K562 (cell line): ENCODE measurements around the gene KMT2A. TPM values are rescaled to one million over a fixed set of nuclear protein-coding genes. Genes with fewer than 3 reads are reported as not detected.

ENCODE experiments used
- BCL6 ChIP-seq: fragments of 250-450 bp; sonication (Bioruptor Pico); IDR thresholded peaks from 2 replicates; pipeline ENCODE4 v1.4.0; 2020
- CHD2 ChIP-seq: IDR thresholded peaks from 2 replicates; pipeline ENCODE4 v1.6.1; 2011; ENCODE audit warnings: low read depth, low read length
- CSDE1 ChIP-seq, 2 experiments: fragments of 450-650 bp; IDR thresholded peaks; 2 replicates each; pipeline ENCODE4 v1.6.1; 2016; ENCODE audit warnings: mild to moderate bottlenecking in 1 of 2
- E4F1 ChIP-seq: fragments of 250-450 bp; sonication (Bioruptor Pico); IDR thresholded peaks from 2 replicates; pipeline ENCODE4 v1.5.0; 2021; ENCODE audit warnings: mild to moderate bottlenecking, borderline replicate concordance
- EP400 ChIP-seq: fragments of 450-650 bp; IDR thresholded peaks from 2 replicates; pipeline ENCODE4 v1.6.1; 2017; ENCODE audit warnings: antibody characterized with exemption, mild to moderate bottlenecking, moderate library complexity
- KLF10 ChIP-seq: fragments of 250-450 bp; sonication (Bioruptor Pico); IDR thresholded peaks from 2 replicates; pipeline ENCODE4 v1.6.1; 2021; ENCODE audit warnings: matching md5 sums
- LARP7 ChIP-seq: fragments of 450-650 bp; IDR thresholded peaks from 2 replicates; pipeline ENCODE4 v1.6.1; 2016
- NKRF ChIP-seq: fragments of 450-650 bp; IDR thresholded peaks from 2 replicates; pipeline ENCODE4 v1.6.1; 2016; ENCODE audit warnings: borderline replicate concordance
- RFX7 ChIP-seq: fragments of 250-450 bp; sonication (Bioruptor Pico); IDR thresholded peaks from 2 replicates; pipeline ENCODE4 v1.5.1; 2021; ENCODE audit warnings: mild to moderate bottlenecking
- SIN3B ChIP-seq: fragments of 450-650 bp; IDR thresholded peaks from 2 replicates; pipeline ENCODE4 v1.6.1; 2017; ENCODE audit warnings: low read depth, mild to moderate bottlenecking, moderate library complexity
- SMARCE1 ChIP-seq: fragments of 450-650 bp; IDR thresholded peaks from 2 replicates; pipeline ENCODE4 v1.7.1; 2016; ENCODE audit warnings: mild to moderate bottlenecking
- WHSC1 ChIP-seq: IDR thresholded peaks from one replicate; pipeline ENCODE4 v1.6.1; 2012; ENCODE audit warnings: low read length, control low read depth, inconsistent platforms
- YBX1 ChIP-seq: fragments of 450-650 bp; IDR thresholded peaks from 2 replicates; pipeline ENCODE4 v1.7.1; 2016; ENCODE audit warnings: mild to moderate bottlenecking
- ZBTB9 ChIP-seq: fragments of 450-650 bp; formaldehyde crosslinking; IDR thresholded peaks from 2 replicates; pipeline ENCODE4 v1.4.0; 2020; ENCODE audit warnings: mild to moderate bottlenecking, moderate library complexity
- polyA plus RNA-seq, 8 experiments: library from polyadenylated mRNA; depleted of rRNA in 4 of 8; stranded (reverse) in 5 of 8; unstranded in 3 of 8; fragments of >200 nt; fragmentation: Nextera tagmentation in 2 of 8; fragmentation: Illumina TruSeq in 1 of 8; extraction: Ambion mirVana in 2 of 8; extraction: Trizol in 1 of 8; gene quantifications; 2 replicates each; pipeline versions ENCODE4 v1.2.1 to v1.2.3, GENCODE V29; 2011 to 2014; ENCODE audit warnings: inconsistent platforms in 1 of 8, missing spikeins in 1 of 8
- total RNA-seq, 7 experiments: library from RNA; depleted of rRNA in 6 of 7; stranded (reverse); fragments of >200 nt in 6 of 7; fragmentation: Illumina TruSeq in 2 of 7; extraction: Trizol in 2 of 7; gene quantifications; 2 replicates each; pipeline versions ENCODE4 v1.2.1 to v1.2.3, GENCODE V29; 2011 to 2021; ENCODE audit warnings: low replicate concordance in 1 of 7
- TF ChIP-seq, protein P1 (sequence below): fragments of 200-800 bp; sonication (Bioruptor generic); IDR thresholded peaks from 2 replicates; pipeline ENCODE4 v1.6.1; 2016; ENCODE audit warnings: missing genetic modification characterization, missing compliant biosample characterization
- TF ChIP-seq, protein P2 (sequence below): IDR thresholded peaks from 2 replicates; pipeline ENCODE4 v1.6.1; 2011; ENCODE audit warnings: borderline replicate concordance, low read depth, mild to moderate bottlenecking, moderate library complexity, low read length; ENCODE audit not compliant: insufficient read depth, poor library complexity, severe bottlenecking

Gene KMT2A
- total and polyA plus RNA-seq, 9 of the 15 experiments (the other 6 are each of a cell fraction or from before 2014, with no cell fraction given), result 9.6 to 59.9 (median 32.6) TPM

GRCh38 chr11:118401151-118401879 lies 35.0 kb upstream of the KMT2A start, which contains the start of gene ATP5MG (continued):
- TF ChIP-seq E4F1 (CRISPR knock-in tag) (no peak), BCL6 (no peak), LARP7 (no peak), ZBTB9 (CRISPR knock-in tag) (no peak), WHSC1 (no peak), RFX7 (CRISPR knock-in tag) (no peak), EP400 (peak; percentile 89), NKRF (peak; percentile 88), SMARCE1 (no peak), KLF10 (CRISPR knock-in tag) (no peak), YBX1 (no peak), CHD2 (no peak), CSDE1 (IDR thresholded peaks at IDR 0.05) (no peak), SIN3B (peak; percentile 70; the same call in 1 of the 2 replicates)
- TF ChIP-seq, protein P1, sequence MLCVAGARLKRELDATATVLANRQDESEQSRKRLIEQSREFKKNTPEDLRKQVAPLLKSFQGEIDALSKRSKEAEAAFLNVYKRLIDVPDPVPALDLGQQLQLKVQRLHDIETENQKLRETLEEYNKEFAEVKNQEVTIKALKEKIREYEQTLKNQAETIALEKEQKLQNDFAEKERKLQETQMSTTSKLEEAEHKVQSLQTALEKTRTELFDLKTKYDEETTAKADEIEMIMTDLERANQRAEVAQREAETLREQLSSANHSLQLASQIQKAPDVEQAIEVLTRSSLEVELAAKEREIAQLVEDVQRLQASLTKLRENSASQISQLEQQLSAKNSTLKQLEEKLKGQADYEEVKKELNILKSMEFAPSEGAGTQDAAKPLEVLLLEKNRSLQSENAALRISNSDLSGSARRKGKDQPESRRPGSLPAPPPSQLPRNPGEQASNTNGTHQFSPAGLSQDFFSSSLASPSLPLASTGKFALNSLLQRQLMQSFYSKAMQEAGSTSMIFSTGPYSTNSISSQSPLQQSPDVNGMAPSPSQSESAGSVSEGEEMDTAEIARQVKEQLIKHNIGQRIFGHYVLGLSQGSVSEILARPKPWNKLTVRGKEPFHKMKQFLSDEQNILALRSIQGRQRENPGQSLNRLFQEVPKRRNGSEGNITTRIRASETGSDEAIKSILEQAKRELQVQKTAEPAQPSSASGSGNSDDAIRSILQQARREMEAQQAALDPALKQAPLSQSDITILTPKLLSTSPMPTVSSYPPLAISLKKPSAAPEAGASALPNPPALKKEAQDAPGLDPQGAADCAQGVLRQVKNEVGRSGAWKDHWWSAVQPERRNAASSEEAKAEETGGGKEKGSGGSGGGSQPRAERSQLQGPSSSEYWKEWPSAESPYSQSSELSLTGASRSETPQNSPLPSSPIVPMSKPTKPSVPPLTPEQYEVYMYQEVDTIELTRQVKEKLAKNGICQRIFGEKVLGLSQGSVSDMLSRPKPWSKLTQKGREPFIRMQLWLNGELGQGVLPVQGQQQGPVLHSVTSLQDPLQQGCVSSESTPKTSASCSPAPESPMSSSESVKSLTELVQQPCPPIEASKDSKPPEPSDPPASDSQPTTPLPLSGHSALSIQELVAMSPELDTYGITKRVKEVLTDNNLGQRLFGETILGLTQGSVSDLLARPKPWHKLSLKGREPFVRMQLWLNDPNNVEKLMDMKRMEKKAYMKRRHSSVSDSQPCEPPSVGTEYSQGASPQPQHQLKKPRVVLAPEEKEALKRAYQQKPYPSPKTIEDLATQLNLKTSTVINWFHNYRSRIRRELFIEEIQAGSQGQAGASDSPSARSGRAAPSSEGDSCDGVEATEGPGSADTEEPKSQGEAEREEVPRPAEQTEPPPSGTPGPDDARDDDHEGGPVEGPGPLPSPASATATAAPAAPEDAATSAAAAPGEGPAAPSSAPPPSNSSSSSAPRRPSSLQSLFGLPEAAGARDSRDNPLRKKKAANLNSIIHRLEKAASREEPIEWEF (CRISPR knock-in tag), result no peak
- TF ChIP-seq, protein P2, sequence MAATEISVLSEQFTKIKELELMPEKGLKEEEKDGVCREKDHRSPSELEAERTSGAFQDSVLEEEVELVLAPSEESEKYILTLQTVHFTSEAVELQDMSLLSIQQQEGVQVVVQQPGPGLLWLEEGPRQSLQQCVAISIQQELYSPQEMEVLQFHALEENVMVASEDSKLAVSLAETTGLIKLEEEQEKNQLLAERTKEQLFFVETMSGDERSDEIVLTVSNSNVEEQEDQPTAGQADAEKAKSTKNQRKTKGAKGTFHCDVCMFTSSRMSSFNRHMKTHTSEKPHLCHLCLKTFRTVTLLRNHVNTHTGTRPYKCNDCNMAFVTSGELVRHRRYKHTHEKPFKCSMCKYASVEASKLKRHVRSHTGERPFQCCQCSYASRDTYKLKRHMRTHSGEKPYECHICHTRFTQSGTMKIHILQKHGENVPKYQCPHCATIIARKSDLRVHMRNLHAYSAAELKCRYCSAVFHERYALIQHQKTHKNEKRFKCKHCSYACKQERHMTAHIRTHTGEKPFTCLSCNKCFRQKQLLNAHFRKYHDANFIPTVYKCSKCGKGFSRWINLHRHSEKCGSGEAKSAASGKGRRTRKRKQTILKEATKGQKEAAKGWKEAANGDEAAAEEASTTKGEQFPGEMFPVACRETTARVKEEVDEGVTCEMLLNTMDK, result no peak
